ENCODE measurements around the gene SIGLEC1.
A peak's percentile ranks its signal among the peaks of the same experiment; 100 is the strongest.

Gene SIGLEC1

DNA sequence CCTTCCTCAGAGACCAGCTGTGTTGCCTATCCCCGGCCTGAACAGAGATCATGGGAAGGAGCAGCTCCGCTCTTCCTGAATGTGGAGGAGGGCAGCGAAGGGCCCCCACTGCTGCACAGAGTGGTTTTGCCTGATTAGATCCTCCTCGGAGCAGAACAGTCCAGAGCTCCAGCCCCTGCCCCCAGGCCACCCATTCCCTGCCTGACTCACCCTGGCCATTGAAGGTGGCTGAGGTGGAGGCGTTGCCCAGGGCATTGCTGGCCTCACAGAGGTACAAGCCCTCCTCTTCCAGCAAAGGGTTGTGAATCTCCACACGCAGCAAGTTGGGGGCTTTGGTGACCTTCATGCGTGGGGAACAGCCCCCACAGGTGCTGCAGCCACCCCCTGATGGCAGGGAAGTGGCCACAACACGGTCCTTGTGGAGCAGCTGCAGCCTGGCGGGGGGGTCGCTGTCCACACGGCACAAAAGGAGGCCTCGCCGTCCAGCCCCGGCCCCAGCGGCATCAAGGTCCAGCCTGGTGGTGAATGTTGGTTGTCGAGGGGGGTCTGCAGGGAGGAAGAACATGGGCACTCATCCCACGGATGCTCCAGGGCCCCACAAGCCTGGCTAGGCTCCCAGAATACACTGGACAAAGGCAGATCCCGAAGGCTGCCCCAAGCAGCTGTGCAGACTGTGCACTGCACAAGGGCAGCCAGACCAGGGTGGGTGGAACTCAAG is 14.7 kb downstream of the SIGLEC1 start:
- Histone ChIP-seq H3K36me3 (replicated peaks; ENCODE audit: insufficient read depth, low read length) (no peaks in the 10 kb centered on the region), H3K9me3 (replicated peaks; ENCODE audit: insufficient read depth, low read length) (no peaks in the 10 kb centered on the region), H4K20me1 (ENCODE audit: insufficient read depth, low read length) (no peaks in the 10 kb centered on the region), H3K79me2 (ENCODE audit: low read length) (no peaks in the 10 kb centered on the region), H3F3A (ENCODE audit: insufficient read depth, low read length) (no peaks in the 10 kb centered on the region), H3K4me2 (ENCODE audit: low read depth, low read length) (no peak overlapping the region), H2AFZ (ENCODE audit: low read length) (no peak overlapping the region), H3K9me2 (replicated peaks; ENCODE audit: insufficient read depth, low read length) (no peaks in the 10 kb centered on the region), H3K27ac (ENCODE audit: low read length) (no peak overlapping the region), H3K9ac (ENCODE audit: low read length) (no peak overlapping the region), H3K4me1 (ENCODE audit: low read length) (no peaks in the 10 kb centered on the region), H3K4me3 (ENCODE audit: low read length) (no peak overlapping the region), H3K27me3 (replicated peaks; ENCODE audit: insufficient read depth, low read length) (peaks cover 27% of the 10 kb centered on the region)
- TF ChIP-seq, protein P1, sequence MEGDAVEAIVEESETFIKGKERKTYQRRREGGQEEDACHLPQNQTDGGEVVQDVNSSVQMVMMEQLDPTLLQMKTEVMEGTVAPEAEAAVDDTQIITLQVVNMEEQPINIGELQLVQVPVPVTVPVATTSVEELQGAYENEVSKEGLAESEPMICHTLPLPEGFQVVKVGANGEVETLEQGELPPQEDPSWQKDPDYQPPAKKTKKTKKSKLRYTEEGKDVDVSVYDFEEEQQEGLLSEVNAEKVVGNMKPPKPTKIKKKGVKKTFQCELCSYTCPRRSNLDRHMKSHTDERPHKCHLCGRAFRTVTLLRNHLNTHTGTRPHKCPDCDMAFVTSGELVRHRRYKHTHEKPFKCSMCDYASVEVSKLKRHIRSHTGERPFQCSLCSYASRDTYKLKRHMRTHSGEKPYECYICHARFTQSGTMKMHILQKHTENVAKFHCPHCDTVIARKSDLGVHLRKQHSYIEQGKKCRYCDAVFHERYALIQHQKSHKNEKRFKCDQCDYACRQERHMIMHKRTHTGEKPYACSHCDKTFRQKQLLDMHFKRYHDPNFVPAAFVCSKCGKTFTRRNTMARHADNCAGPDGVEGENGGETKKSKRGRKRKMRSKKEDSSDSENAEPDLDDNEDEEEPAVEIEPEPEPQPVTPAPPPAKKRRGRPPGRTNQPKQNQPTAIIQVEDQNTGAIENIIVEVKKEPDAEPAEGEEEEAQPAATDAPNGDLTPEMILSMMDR (IDR thresholded peaks at IDR 0.05; ENCODE audit: low read length): no peak
- TF ChIP-seq EZH2 (optimal IDR thresholded peaks at IDR 0.05; ENCODE audit: low read depth, low read length) (no peak), EZH2phosphoT487 (IDR thresholded peaks at IDR 0.05; ENCODE audit: low read length) (no peak)
- no peak for DNase-seq

DNA sequence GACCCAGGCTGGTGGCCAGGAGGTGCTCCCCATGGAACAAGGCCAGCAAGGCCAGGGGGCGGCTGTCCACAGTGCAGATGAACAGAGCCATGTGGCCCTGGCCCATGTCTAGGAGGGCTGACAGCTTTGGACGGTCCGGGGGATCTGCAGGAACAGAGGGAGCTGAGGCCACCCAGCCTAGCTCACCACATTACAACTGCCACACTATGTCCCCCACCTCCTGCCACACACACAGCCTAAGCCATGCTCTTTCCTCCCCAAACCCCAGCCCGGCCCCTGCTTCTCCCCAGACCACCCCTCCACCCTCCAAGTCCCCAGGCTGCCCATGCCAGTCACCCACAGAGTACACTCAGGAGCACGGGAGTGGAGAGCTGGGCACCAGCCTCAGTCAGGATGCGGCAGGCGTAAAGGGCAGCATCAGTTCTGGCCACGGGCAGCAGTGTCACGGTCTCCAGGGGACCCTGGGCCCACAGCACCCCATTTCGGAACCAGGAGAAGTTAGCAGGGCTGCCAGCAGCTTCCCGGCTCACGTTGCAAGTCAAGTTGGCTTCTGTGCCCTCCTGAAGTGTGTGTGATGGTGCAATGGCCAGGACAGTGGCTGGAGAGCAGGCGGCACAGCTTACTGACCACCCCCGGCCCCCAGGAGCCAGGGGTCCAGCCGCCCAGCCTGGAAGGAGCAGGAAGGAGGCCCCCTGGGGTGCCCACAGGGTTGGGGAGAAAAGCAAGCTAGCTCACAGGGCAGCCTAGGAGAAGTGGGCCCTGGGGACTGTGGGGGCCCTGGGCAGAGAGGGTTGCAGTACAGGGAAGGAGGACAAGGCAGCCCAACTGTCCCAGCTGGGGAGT is 15.4 kb downstream of the SIGLEC1 start:
- Histone ChIP-seq H3K9me2 (replicated peaks; ENCODE audit: insufficient read depth, low read length) (no peaks in the 10 kb centered on the region), H3K9ac (ENCODE audit: low read length) (no peak overlapping the region), H3F3A (ENCODE audit: insufficient read depth, low read length) (no peaks in the 10 kb centered on the region), H3K36me3 (replicated peaks; ENCODE audit: insufficient read depth, low read length) (no peaks in the 10 kb centered on the region), H3K27ac (ENCODE audit: low read length) (no peak overlapping the region), H4K20me1 (ENCODE audit: insufficient read depth, low read length) (no peaks in the 10 kb centered on the region), H3K4me1 (ENCODE audit: low read length) (no peaks in the 10 kb centered on the region), H3K79me2 (ENCODE audit: low read length) (no peaks in the 10 kb centered on the region), H3K4me3 (ENCODE audit: low read length) (no peak overlapping the region), H2AFZ (ENCODE audit: low read length) (no peak overlapping the region), H3K4me2 (ENCODE audit: low read depth, low read length) (no peak overlapping the region), H3K27me3 (replicated peaks; ENCODE audit: insufficient read depth, low read length) (peaks cover 27% of the 10 kb centered on the region), H3K9me3 (replicated peaks; ENCODE audit: insufficient read depth, low read length) (no peaks in the 10 kb centered on the region)
- TF ChIP-seq EZH2phosphoT487 (IDR thresholded peaks at IDR 0.05; ENCODE audit: low read length) (no peak), EZH2 (optimal IDR thresholded peaks at IDR 0.05; ENCODE audit: low read depth, low read length) (no peak)
- TF ChIP-seq, protein P1 (IDR thresholded peaks at IDR 0.05; ENCODE audit: low read length): no peak
- no peak for DNase-seq

DNA sequence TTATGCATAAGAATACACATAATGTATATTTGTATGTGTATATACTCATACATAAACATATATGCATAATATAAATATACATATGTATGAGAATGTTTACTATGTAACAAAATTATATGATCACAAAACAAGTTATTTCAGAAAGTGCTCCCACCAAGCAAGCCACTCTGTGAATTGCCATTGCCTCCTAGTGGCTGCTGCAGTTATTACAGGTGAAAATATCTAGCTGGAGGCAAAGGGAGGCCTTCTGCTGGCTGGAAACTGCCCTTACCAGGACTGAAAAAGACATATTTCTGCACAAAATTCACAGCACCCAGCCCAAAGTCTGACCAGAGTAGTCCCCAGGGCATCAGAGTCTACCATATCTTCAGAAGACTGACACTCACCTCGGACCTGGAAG is 16.2 kb downstream of the SIGLEC1 start:
- Histone ChIP-seq H3K4me2 (ENCODE audit: low read depth, low read length) (no peak overlapping the region), H3K36me3 (replicated peaks; ENCODE audit: insufficient read depth, low read length) (no peaks in the 10 kb centered on the region), H3K4me3 (ENCODE audit: low read length) (no peak overlapping the region), H3K9me3 (replicated peaks; ENCODE audit: insufficient read depth, low read length) (no peaks in the 10 kb centered on the region), H4K20me1 (ENCODE audit: insufficient read depth, low read length) (no peaks in the 10 kb centered on the region), H3K79me2 (ENCODE audit: low read length) (no peaks in the 10 kb centered on the region), H3F3A (ENCODE audit: insufficient read depth, low read length) (no peaks in the 10 kb centered on the region), H3K9me2 (replicated peaks; ENCODE audit: insufficient read depth, low read length) (no peaks in the 10 kb centered on the region), H3K27ac (ENCODE audit: low read length) (no peak overlapping the region), H3K9ac (ENCODE audit: low read length) (no peak overlapping the region), H2AFZ (ENCODE audit: low read length) (no peak overlapping the region), H3K4me1 (ENCODE audit: low read length) (no peaks in the 10 kb centered on the region), H3K27me3 (replicated peaks; ENCODE audit: insufficient read depth, low read length) (peaks cover 27% of the 10 kb centered on the region)
- DNase-seq: peak; percentile 32
- TF ChIP-seq EZH2phosphoT487 (IDR thresholded peaks at IDR 0.05; ENCODE audit: low read length): no peak
- TF ChIP-seq, protein P1 (IDR thresholded peaks at IDR 0.05; ENCODE audit: low read length): peak; percentile 53

Measured in MM.1S (cell line).